ENCODE measurements around the gene POP4.
"Not testable (repeated sequence)": the region's sequence is repeated elsewhere in the genome, so short reads cannot be mapped to it uniquely, and the experiment has no call there.

POP4 gene

GRCh38 chr19:29605653-29606419, at the start of gene POP4:
TSS of gene POP4 (plus strand) at chr19:29606283. CDS start at chr19:29606319, 36 bp downstream.
- ATAC-seq (peak; percentile 89), DNase-seq (ENCODE audit: low spot score in 2 of 2) (peak; percentile 96 to 99)
- H3K9me3 Mint-ChIP-seq = no peaks in the 10 kb centered on the region
- H3K4me3 Mint-ChIP-seq = peak within 1 kb of the TSS; percentile 99
- H3K27ac Mint-ChIP-seq = peak within 1 kb of the TSS; percentile 100
- H3K4me1 Mint-ChIP-seq = peaks cover 27% of the 10 kb centered on the region
- peaks cover 32% of the 10 kb centered on the region for H3K36me3 Mint-ChIP-seq

- peaks cover 14% of the 10 kb centered on the region for H3K9me3 Mint-ChIP-seq
- H3K27ac Mint-ChIP-seq; H3K4me1 Mint-ChIP-seq; DNase-seq (ENCODE audit: low spot score in 2 of 2); H3K36me3 Mint-ChIP-seq; H3K4me3 Mint-ChIP-seq; ATAC-seq: not testable (repeated sequence)
Measured at GRCh38 chr19:29559110-29559509, 47.0 kb upstream of the POP4 start.

DNA sequence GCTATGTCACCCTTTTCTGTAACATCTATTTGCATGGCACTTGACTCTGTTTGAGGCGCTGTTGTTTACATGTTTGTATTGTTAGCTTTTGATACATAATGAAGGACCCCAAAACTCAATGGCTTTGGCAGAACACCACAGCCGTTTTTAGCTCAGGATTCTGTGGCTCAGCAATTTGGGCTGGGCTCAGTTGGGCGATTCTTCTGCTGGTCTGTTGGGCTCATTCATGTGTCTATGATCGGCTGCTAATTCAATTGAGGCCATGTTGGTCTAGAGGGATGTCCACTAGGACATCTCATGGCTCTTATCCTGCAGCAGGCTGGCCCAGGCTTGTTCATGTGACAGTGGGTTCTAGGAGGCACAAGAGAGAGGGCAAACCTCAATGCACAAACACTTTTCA, 46.3 kb upstream of the POP4 start:
- Mint-ChIP-seq H3K9me3 (peaks cover 11% of the 10 kb centered on the region), H3K36me3 (no peaks in the 10 kb centered on the region), H3K27ac (no peak overlapping the region), H3K4me1 (peaks cover 4% of the 10 kb centered on the region), H3K4me3 (no peak overlapping the region)
- DNase-seq (ENCODE audit: low spot score in 2 of 2) (no peak), ATAC-seq (no peak)

- Mint-ChIP-seq H3K9me3 (peaks cover 7% of the 10 kb centered on the region), H3K4me1 (peaks cover 7% of the 10 kb centered on the region), H3K36me3 (no peaks in the 10 kb centered on the region), H3K4me3 (no peak overlapping the region), H3K27ac (no peak overlapping the region)
- no peak for DNase-seq (ENCODE audit: low spot score in 2 of 2)
- no peak for ATAC-seq
Measured at GRCh38 chr19:29560313-29561075, 45.6 kb upstream of the POP4 start.

DNA sequence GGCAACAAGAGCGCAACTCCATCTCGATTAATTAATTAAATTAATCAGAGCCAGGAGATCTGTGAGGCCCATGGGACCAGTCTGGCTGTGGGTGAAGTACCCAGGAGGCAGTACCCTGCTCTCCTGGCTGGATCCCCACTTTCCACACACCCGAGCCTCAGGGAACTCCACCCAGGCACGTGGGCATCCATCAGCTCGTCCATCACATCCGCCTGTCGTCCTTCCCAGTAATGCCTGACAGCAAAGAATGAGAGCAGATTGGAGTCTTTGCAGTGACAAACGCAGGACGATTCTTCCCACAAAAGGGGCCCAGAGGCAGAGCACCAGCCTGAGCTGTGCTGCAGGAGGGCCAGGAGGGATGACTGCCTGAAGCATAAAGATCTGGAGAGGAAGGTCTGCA, 44.5 kb upstream of the POP4 start:
- Mint-ChIP-seq H3K36me3 (no peaks in the 10 kb centered on the region), H3K27ac (no peak overlapping the region), H3K4me3 (no peak overlapping the region), H3K9me3 (peaks cover 6% of the 10 kb centered on the region), H3K4me1 (peaks cover 11% of the 10 kb centered on the region)
- DNase-seq (ENCODE audit: low spot score in 2 of 2) (no peak), ATAC-seq (no peak)

GRCh38 chr19:29562299-29563297, 43.5 kb upstream of the POP4 start:
- ATAC-seq (no peak), DNase-seq (ENCODE audit: low spot score in 2 of 2) (no peak)
- Mint-ChIP-seq H3K27ac (no peak overlapping the region), H3K9me3 (peaks cover 6% of the 10 kb centered on the region), H3K4me3 (no peak overlapping the region), H3K4me1 (peaks cover 13% of the 10 kb centered on the region), H3K36me3 (no peaks in the 10 kb centered on the region)

GRCh38 chr19:29563486-29564101, 42.5 kb upstream of the POP4 start:
- Mint-ChIP-seq H3K4me3 (no peak overlapping the region), H3K36me3 (no peaks in the 10 kb centered on the region), H3K4me1 (peaks cover 13% of the 10 kb centered on the region), H3K9me3 (peaks cover 2% of the 10 kb centered on the region), H3K27ac (no peak overlapping the region)
- ATAC-seq (no peak), DNase-seq (ENCODE audit: low spot score in 2 of 2) (no peak)

- ATAC-seq (peak; percentile 72), DNase-seq (ENCODE audit: low spot score in 2 of 2) (no peak)
- no peak overlapping the region for H3K27ac Mint-ChIP-seq
- no peak overlapping the region for H3K4me3 Mint-ChIP-seq
- H3K4me1 Mint-ChIP-seq = peaks cover 13% of the 10 kb centered on the region
- peaks cover 2% of the 10 kb centered on the region for H3K9me3 Mint-ChIP-seq
- no peaks in the 10 kb centered on the region for H3K36me3 Mint-ChIP-seq
Measured at GRCh38 chr19:29564574-29565005, 41.5 kb upstream of the POP4 start.

DNA sequence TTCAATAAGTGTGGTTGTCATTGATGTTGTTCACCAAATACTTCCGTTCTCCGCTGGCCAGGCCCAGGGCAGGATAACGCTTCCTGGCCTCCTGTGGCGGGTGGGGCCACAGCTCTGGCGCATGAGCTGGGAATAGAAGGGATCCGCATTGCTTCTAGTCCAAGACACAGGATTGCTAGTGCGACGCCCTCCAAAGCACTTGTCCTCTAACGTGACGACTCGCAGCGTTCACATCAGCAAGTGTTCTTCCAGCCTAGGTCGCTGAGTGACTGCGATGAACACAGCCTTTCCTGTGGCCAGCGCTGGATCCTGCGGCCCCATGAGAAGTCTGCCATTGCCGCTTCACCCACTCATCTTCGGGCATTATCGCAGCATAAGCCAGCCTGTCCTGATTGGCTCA, 40.9 kb upstream of the POP4 start:
- no peak for ATAC-seq
- no peak overlapping the region for H3K27ac Mint-ChIP-seq
- no peak for DNase-seq (ENCODE audit: low spot score in 2 of 2)
- H3K36me3 Mint-ChIP-seq = no peaks in the 10 kb centered on the region
- peaks cover 13% of the 10 kb centered on the region for H3K4me1 Mint-ChIP-seq
- H3K4me3 Mint-ChIP-seq = no peak overlapping the region
- no peaks in the 10 kb centered on the region for H3K9me3 Mint-ChIP-seq

DNA sequence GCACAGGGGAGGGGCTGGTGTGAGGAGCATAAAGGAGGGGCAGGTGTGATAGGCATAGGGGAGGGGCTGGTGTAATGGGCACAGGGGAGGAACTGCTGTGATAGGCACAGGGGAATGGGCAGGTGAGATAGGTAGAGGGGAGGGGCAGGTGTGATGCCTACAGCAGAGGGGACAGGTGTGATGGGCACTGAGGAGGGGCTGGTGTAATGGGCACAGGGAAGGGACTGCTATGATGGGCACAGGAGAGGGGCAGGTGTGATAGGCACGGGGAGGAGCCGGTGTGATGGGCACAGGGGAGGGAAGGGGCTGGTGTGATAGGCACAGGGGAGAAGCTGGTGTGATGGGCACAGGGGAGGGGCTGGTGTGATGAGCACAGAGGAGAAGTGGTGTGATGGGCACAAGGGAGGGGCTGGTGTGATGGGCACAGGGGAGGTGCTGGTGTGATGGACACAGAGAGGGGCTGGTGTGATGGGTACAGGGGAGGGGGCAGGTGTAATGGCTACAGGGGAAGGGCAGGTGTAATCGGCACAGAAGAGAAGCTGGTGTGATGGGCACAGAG, 39.5 kb upstream of the POP4 start:
- H3K4me1 Mint-ChIP-seq = peaks cover 13% of the 10 kb centered on the region
- DNase-seq (ENCODE audit: low spot score in 2 of 2) (no peak), ATAC-seq (no peak)
- H3K36me3 Mint-ChIP-seq = no peaks in the 10 kb centered on the region
- no peak overlapping the region for H3K4me3 Mint-ChIP-seq
- no peak overlapping the region for H3K27ac Mint-ChIP-seq
- H3K9me3 Mint-ChIP-seq = no peaks in the 10 kb centered on the region

DNA sequence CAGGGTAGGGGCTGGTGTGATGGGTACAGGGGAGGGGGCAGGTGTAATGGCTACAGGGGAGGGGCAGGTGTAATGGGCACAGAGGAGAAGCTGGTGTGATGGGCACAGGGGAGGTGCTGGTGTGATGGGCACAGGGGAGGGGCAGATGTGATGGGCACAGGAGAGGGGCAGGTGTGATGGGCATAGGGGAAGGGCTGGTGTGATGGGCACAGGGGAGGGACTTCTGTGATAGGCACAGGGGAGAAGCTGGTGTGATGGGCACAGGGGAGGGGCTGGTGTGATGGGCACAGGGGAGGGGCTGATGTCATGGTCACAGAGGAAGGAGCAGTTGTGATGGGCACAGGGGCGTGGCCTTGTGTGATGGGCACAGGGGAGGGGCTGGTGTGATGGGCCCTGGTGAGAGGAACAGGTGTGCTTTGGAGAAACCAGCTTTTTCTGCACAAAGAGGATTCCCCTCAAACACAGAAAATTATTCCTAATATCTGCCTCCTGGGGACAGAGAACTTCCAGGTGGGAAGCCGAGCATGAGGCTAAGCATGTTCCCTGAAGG, 38.6 kb upstream of the POP4 start:
- Mint-ChIP-seq H3K4me1 (peaks cover 13% of the 10 kb centered on the region), H3K27ac (no peak overlapping the region), H3K4me3 (no peak overlapping the region), H3K9me3 (no peaks in the 10 kb centered on the region), H3K36me3 (no peaks in the 10 kb centered on the region)
- no peak for ATAC-seq
- no peak for DNase-seq (ENCODE audit: low spot score in 2 of 2)

DNA sequence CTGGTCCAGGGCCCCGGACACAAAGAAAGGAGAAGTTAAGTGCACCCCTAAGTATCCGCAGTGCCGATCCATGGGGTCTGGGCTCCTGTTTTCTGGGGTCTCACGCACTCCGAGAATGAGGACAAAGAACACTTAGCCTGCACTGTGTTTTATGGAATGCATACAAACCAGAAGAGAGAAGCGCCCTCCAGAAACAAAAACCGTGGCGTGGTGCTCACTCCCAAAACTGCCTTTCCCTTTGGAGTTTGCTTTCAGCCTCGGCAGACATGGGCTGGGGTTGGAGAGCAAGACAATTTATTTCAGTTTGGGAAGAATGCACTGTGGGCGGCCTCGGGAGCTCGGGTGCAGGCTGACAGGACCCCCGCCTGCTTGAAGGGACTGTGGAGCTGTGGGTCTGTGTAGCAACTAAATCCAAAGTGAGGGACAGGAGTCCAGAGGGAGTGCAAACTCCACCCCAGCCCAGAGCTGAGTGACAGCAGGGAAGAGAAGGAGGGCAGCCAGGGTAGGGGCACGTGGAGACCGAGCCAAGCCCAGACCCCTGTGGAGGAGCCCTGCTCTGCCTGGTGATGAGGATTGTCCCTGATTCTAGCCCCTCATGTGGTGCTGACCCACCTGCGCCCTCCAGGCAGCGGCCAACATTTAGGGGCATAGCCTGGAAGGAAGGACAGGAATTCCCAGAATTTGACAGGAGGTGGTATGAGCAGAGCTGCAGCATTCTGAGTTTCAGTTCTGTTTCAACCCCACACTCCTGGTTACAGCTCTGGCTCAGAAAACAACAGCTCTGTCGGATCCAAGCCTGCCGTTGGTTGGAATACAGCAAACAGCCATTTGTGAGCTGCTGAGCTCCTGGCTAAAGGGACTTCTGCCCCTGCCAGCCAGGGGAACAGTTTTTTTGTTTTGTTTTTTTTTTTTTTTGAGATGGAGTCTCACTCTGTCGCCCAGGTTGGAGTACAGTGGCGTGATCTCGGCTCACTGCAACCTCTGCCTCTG, 37.8 kb upstream of the POP4 start:
- Mint-ChIP-seq H3K9me3 (no peaks in the 10 kb centered on the region), H3K36me3 (no peaks in the 10 kb centered on the region), H3K27ac (no peak overlapping the region), H3K4me3 (no peak overlapping the region), H3K4me1 (peaks cover 13% of the 10 kb centered on the region)
- ATAC-seq (no peak), DNase-seq (ENCODE audit: low spot score in 2 of 2) (no peak)
